ENCODE data around the gene DMPK.
A peak's percentile ranks its signal among the peaks of the same experiment; 100 is the strongest.
"Not testable (repeated sequence)": the region's sequence is repeated elsewhere in the genome, so short reads cannot be mapped to it uniquely, and the experiment has no call there.

The DMPK gene

DNA sequence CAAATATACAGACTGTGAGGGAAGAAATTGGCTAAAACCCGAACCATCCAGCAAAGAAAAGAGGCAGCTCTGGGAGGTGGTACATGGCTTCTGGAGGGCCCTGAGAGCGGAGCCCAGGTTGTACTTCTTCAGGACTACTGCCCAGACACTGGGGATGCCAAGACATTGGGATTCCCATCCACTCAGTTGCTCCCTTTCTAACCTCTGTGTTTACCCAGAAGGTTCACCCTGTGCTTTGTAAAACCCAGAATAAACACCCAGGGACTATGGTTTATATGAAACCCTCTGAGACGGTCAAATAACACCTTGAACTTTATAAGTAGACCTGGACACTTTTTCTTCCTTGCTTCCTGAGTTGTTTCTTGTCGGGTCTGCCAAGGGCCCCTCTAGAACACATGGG lies 39.3 kb downstream of the DMPK start:
- no peak for DNase-seq

- DNase-seq, result no peak
Measured at GRCh38 chr19:45739498-45740439, 42.5 kb downstream of the DMPK start.

DNA sequence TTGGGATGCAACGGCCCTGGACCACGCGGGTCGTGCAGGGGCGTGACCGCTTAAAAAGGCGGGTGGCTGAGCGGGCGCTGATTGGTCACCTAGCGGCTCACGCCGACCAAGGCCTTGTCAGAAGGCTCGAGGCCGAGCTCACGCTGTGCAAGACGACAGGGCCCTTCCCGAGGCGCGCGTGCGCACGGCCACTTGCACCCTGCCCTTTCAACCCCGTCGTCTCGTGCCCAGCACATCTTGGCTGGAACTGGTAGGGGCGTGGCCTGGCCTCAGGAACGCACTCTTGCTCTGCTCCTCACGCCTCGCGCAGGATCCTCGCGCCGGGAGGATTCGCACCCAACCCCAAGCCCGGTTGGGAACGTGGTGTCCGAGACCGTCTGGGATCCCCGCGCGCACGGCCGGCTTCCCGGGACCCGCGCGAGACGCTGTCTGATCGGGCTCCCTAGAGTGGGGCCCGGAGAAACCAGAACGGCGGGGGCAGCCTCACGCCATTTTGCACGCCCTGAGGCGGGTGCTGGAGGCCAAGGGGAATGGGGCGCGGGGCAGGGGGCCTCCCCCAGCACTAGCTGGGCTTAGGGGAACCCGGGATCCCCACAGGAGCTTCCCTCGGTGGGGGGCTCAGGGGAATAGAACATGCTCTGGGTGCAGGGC lies 49.0 kb downstream of the DMPK start, which contains the start of gene MEIOSIN:
TSS of gene MEIOSIN (plus strand) at position 280 of the 651 bp plus-strand sequence. CDS start 1,938 bp downstream, outside the sequence.
- no peak for DNase-seq

DNA sequence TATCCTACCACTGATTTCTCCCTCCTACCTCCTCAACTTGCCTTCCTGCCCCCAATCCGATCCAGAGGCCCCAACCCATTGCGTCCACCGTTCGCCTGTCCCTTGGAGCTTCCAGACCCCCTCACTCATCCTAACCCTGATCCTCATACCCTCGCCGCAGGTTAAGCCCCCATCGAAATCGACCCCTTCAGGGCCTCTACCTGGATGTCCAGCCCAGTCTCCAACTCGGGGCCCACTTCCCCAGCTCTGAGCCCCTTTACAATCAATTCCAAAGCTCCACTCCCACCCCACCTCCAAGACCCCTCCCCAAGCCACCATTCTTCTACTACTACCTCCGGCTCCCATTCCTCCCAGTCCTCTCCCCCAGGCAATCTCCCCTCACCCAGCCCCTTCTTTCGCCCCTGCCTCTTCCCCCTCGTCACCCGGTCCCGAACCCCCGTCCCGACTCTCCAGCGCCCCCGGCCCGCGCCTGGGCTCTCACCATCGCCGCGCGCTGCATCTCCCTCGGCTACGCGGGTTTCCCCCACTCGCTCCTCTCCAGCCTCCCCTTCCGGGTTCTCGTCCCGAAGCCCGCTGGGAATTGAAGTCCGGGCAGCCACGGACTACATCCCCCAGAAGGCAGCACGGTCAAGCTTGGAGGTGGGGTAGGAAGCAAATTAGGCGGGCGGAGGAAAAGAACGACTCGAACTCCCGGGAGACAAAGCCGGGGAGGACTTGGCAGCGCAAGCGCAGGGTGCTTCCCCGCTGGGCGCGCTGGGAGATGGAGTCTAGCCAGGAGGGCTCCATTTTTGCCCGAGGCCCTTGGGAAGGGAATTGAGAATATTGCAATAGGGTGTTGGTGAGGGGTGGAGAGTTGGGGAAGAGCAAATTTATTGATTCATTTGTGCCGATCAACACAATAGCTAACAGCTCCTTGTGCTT lies 51.7 kb downstream of the DMPK start, which contains the start of gene FBXO46:
TSS of gene FBXO46 (minus strand) at position 529 of the 921 bp plus-strand sequence. CDS start 17,401 bp downstream, outside the sequence.
- peak; percentile 88 for DNase-seq

DNA sequence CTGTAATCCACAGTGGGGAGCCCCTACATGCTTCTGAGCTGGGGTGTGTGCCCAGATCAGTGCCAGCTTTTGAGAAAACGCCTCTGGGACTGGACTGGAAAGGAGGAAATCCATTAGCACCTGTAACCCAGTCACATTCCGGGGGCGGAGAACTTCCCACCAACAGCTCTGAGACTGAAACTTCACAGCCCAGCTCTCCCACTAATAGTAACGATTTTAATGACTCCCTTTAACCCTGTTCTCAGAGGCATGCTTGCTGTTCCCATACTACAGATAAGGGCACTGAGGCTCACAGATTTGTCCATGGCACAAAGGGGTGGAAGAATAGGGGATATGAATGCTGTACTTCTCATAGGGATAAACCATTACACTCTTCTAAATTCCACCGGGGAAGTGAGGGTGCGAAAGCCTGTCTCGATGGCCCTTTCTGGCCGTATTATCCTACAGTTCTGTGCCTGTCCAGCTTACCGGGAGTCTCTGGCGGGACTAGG lies 52.4 kb downstream of the DMPK start:
- DNase-seq, result no peak

DNA sequence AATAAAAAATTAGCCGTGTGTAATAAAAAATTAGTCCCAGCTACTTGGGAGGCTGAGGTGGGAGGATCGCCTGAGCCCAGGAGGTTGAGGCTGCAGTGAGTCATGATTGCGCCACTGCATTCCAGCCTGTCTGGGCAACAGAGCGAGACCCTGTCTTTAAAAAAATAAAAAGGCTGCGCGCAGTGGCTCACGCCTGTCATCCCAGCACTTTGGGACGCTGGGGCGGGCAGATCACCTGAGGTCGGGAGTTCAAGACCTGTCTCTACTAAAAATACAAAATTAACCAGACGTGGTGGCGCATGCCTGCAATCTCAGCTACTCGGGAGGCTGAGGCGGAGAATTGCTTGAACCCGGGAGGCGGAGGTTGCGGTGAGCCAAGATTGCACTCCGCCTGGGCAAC lies 53.6 kb downstream of the DMPK start:
- not testable (repeated sequence) for DNase-seq

- DNase-seq, result not testable (repeated sequence)
Measured at GRCh38 chr19:45720065-45720464, 62.2 kb downstream of the DMPK start.

Measured in effector CD8-positive, alpha-beta T cell (primary cell).